Measurements from ENCODE around the gene C15orf62.

GRCh38 chr15:40739854-40740253 lies 29.9 kb upstream of the C15orf62 start:
- TF ChIP-seq EZH2phosphoT487 (IDR thresholded peaks at IDR 0.05; ENCODE audit: insufficient read depth, low read depth) = no peak
- no peak for TF ChIP-seq EZH2 (IDR thresholded peaks at IDR 0.05; ENCODE audit: insufficient read depth, poor library complexity, severe bottlenecking)
